ENCODE measurements around the gene RSAD2.

DNA sequence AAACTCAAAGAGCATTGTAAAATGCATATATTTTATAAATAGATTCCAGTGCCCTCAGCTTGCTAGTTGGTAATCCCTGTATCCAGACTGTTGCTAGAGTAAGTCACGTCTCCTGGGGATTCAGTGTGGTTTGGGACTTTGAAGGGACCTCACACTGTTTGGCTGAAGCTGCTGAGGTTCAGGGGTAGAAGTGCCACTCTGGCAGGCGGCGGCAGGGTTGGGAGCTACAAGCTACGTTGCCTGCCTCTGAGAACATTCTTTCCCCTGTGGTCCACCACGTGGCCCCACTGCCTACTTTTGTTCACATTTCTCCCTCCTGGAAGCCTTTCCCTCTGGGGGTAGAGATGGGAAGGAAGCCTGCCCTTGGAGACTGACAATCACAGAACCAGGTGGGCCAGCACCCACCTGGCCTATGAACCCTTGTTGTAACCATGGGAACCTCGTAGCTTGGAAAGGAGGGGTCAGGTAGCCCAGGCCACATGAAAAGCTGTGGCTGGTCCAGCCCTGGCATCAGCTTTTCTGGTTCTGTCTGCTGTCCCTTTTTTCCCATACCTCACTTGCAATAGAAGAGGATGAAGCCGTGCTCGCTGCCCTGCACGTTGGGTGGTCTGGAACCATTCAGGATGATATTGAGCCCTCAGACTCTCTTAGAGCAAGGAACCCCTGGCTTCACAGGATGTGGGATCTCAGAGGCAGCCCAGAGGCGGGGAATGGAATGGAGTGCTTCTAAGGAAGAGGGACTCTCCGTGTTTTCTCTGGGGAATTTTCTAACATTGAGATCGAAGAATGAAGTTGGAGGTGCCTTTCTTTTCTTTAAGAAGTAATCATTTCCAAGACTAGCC is 42.5 kb downstream of the RSAD2 start:
- TF ChIP-seq POLR2A (IDR thresholded peaks at IDR 0.05), result no peak
- TF ChIP-seq EP300 (IDR thresholded peaks at IDR 0.05), result peak in 1 of 2 donors; percentile 17
